K562 (cell line): ENCODE measurements around the gene ZBTB7A. TPM values are rescaled to one million over a fixed set of nuclear protein-coding genes. Genes with fewer than 3 reads are reported as not detected.

Source experiments
- ATAC-seq: fragments of 200-7000 bp; cut with Tn5 transposase; 3 replicates; pipeline ENCODE4 v1.9.1; 2020; ENCODE audit warnings: moderate library complexity
- BruUV-seq: library from RNA; stranded (reverse); fragments of 400-500 nt; replicated peaks from 2 replicates; lab custom pipeline; 2021; lab: Mats Ljungman, UMichigan
- CTCF ChIA-PET: fragments of 300-600 bp; formaldehyde crosslinking; extraction: SDS; loops from one replicate; lab custom pipeline; 2021; ENCODE audit warnings: low intra/inter-chr PET ratio; lab: Yijun Ruan, JAX
- POLR2A ChIA-PET: fragments of 300-600, 350-650 bp; sonication (Branson Sonifier 250); formaldehyde crosslinking; extraction: SDS; loops from one replicate; lab custom pipeline; 2021; ENCODE audit warnings: antibody characterized with exemption, inconsistent platforms; lab: Yijun Ruan, JAX
- DNase-seq, 4 experiments: peaks; one replicate each; pipeline versions ENCODE4 v3.0.0 to v3.0.0-alpha.2; 2011 to 2018; ENCODE audit warnings: low spot score in 3 of 4, mixed read lengths in 3 of 4; ENCODE audit errors: extremely low read depth in 1 of 4
- FAIRE-seq: peaks from 2 replicates; lab custom pipeline; 2011; peaks lifted over from hg19 to GRCh38; lab: Jason Lieb, UNC
- H2AFZ ChIP-seq: 2 replicates; pipeline ENCODE4 v1.6.0; 2011; ENCODE audit warnings: low read depth, low read length, control low read depth, inconsistent platforms
- H3K27ac ChIP-seq: fragments of 200-600 bp; 3 replicates; pipeline ENCODE4 v1.8.0; 2011; ENCODE audit warnings: low read depth, mild to moderate bottlenecking, control low read depth, inconsistent platforms, low read length, moderate library complexity, mixed read lengths; ENCODE audit errors: extremely low read depth
- H3K27me3 ChIP-seq, 2 experiments: fragments of 300-600 bp in 1 of 2; 2 replicates in 1 of 2; 3 replicates in 1 of 2; pipeline versions ENCODE4 v1.6.0 to v1.8.0; 2011; ENCODE audit warnings: inconsistent platforms in 2 of 2, low read length in 2 of 2, mild to moderate bottlenecking in 1 of 2, mixed read lengths in 1 of 2, moderate library complexity in 1 of 2; ENCODE audit not compliant: control insufficient read depth in 2 of 2, insufficient read depth in 2 of 2
- H3K36me3 ChIP-seq: fragments of 300-600 bp; 3 replicates; pipeline ENCODE4 v1.8.0; 2011; ENCODE audit warnings: mild to moderate bottlenecking, low read length, inconsistent platforms; ENCODE audit not compliant: control insufficient read depth, insufficient read depth
- H3K4me1 ChIP-seq, 2 experiments: fragments of 200-600 bp in 1 of 2; replicated peaks in 1 of 2; 2 replicates in 1 of 2; 3 replicates in 1 of 2; pipeline versions ENCODE4 v1.5.1 to v1.8.0; 2011; ENCODE audit warnings: inconsistent platforms in 2 of 2, low read length in 2 of 2, mild to moderate bottlenecking in 1 of 2, mixed read lengths in 1 of 2, moderate library complexity in 1 of 2; ENCODE audit not compliant: control insufficient read depth in 2 of 2, insufficient read depth in 2 of 2
- H3K4me2 ChIP-seq: 2 replicates; pipeline ENCODE4 v1.6.1; 2011; ENCODE audit warnings: low read length, control low read depth, inconsistent platforms, mixed read lengths; ENCODE audit not compliant: insufficient read depth
- H3K4me3 ChIP-seq: fragments of 200-600 bp; sonication (generic), shearing (Covaris generic); 2 replicates; pipeline ENCODE4 v1.5.1; 2016; ENCODE audit warnings: control low read depth, inconsistent platforms
- H3K79me2 ChIP-seq: fragments of 200-600 bp; 3 replicates; pipeline ENCODE4 v1.8.0; 2011; ENCODE audit warnings: low read length, inconsistent platforms; ENCODE audit not compliant: control insufficient read depth, insufficient read depth
- H3K9ac ChIP-seq, 2 experiments: 2 replicates each; pipeline versions ENCODE4 v1.6.0 to v1.6.1; 2011; ENCODE audit warnings: low read depth in 2 of 2, low read length in 2 of 2, control low read depth in 1 of 2, inconsistent platforms in 1 of 2, mild to moderate bottlenecking in 1 of 2, mixed read lengths in 1 of 2; ENCODE audit not compliant: insufficient read depth in 1 of 2
- H3K9me1 ChIP-seq: one replicate; pipeline ENCODE4 v1.6.0; 2011; ENCODE audit warnings: inconsistent platforms, mild to moderate bottlenecking, low read length, moderate library complexity; ENCODE audit not compliant: control insufficient read depth, insufficient read depth
- H3K9me3 ChIP-seq: replicated peaks from 2 replicates; pipeline ENCODE4 v1.5.1; 2011; ENCODE audit warnings: low read depth, low read length, inconsistent platforms; ENCODE audit not compliant: control insufficient read depth, insufficient read depth
- H4K20me1 ChIP-seq: replicated peaks from 2 replicates; pipeline ENCODE4 v1.6.1; 2011; ENCODE audit warnings: low read length, inconsistent platforms, mixed read lengths; ENCODE audit not compliant: control insufficient read depth, insufficient read depth
- HLTF ChIP-seq: fragments of 450-650 bp; IDR thresholded peaks from 2 replicates; pipeline ENCODE4 v1.6.1; 2016
- RBM22 ChIP-seq: fragments of 200-400 bp; formaldehyde crosslinking; IDR thresholded peaks from 2 replicates; pipeline ENCODE4 v1.6.1; 2018; ENCODE audit warnings: low read length, low read depth; ENCODE audit not compliant: poor library complexity, severe bottlenecking
- RCOR1 ChIP-seq, 2 experiments: IDR thresholded peaks; 2 replicates each; pipeline ENCODE4 v1.6.1; 2012; ENCODE audit warnings: low read depth in 2 of 2, low read length in 2 of 2, borderline replicate concordance in 1 of 2, improper control_type of control experiment in 1 of 2
- WGBS: fragments of 100-300 bp; shearing (Covaris generic); methylation state at CpG from one replicate; pipeline ENCODE4 v1.1.6; 2016; ENCODE audit warnings: low coverage, mixed read lengths; ENCODE audit not compliant: insufficient coverage; ENCODE audit errors: missing lambda C conversion rate; 5-methylcytosine and 5-hydroxymethylcytosine counted together
- in situ Hi-C: fragments of 300-500 bp; cut with MboI; formaldehyde crosslinking; loops from 4 replicates; pipeline ENCODE4 v1.15.0; 2018; ENCODE audit warnings: inconsistent platforms, mixed read lengths
- intact Hi-C: fragments of 100-400 bp; cut with micrococcal nuclease; formaldehyde crosslinking; loops from 2 replicates; pipeline ENCODE4 v1.14.2; 2022
- polyA plus RNA-seq, 8 experiments: library from polyadenylated mRNA; depleted of rRNA in 4 of 8; stranded (reverse) in 5 of 8; unstranded in 3 of 8; fragments of >200 nt; fragmentation: Nextera tagmentation in 2 of 8; fragmentation: Illumina TruSeq in 1 of 8; extraction: Ambion mirVana in 2 of 8; extraction: Trizol in 1 of 8; gene quantifications; 2 replicates each; pipeline versions ENCODE4 v1.2.1 to v1.2.3, GENCODE V29; 2011 to 2014; ENCODE audit warnings: inconsistent platforms in 1 of 8, missing spikeins in 1 of 8
- total RNA-seq, 7 experiments: library from RNA; depleted of rRNA in 6 of 7; stranded (reverse); fragments of >200 nt in 6 of 7; fragmentation: Illumina TruSeq in 2 of 7; extraction: Trizol in 2 of 7; gene quantifications; 2 replicates each; pipeline versions ENCODE4 v1.2.1 to v1.2.3, GENCODE V29; 2011 to 2021; ENCODE audit warnings: low replicate concordance in 1 of 7
- TF ChIP-seq, protein P1 (sequence below), 2 experiments: fragments of 200-800 bp in 1 of 2; sonication (Bioruptor generic) in 1 of 2; sonication (generic) in 1 of 2; formaldehyde crosslinking in 1 of 2; IDR thresholded peaks in 1 of 2; conservative IDR thresholded peaks in 1 of 2; 2 replicates each; pipeline versions ENCODE4 v1.5.0 to v1.6.1; 2016 to 2020; ENCODE audit warnings: missing compliant biosample characterization in 1 of 2, missing genetic modification characterization in 1 of 2, missing genetic modification reagents in 1 of 2

Gene ZBTB7A
- total and polyA plus RNA-seq, 9 of the 15 experiments (the other 6 are each of a cell fraction or from before 2014, with no cell fraction given), result 0.11 to 34.0 (median 4.6) TPM

DNA sequence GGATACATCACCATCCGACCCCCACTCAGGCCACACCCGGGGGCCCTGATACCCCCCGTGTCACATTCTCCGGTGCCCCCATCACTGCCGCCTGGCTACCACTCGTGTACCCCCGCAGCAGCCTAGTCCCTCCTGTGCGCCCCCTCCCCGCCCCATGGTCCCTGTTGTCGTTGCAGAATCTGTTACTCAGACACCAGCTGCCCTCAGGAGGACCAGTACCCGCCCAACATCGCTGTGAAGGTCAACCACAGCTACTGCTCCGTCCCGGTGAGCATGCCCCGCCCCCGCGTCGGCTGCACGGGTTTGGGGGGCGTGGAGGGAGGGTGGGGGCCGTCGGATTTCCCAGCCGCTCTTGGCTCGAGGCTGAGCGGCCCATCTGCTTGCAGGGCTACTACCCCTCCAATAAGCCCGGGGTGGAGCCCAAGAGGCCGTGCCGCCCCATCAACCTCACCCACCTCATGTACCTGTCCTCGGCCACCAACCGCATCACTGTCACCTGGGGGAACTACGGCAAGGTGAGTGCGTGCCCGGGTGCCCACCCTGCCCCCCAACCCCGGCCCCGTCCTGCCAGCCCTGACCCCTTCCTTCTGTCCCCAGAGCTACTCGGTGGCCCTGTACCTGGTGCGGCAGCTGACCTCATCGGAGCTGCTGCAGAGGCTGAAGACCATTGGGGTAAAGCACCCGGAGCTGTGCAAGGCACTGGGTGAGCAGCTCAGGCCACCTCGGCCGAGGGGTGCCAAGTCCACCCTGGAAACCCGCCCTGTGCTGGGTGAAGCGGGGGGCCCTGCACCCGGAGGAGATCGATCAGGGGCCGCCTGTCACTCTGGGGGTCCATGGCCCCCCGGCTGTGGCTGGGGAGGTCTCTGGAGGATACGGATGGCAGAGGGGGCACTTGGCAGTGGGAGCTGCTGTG is 38.1 kb downstream of the ZBTB7A start:
- intact Hi-C loops (no loop called here), in situ Hi-C loops (no loop called here)

More for the DNA sequence above, 38.1 kb downstream of the ZBTB7A start:
- no peak overlapping the region for H3K27ac ChIP-seq
- no peaks in the 10 kb centered on the region; the same call in 1 of the 2 replicates for H4K20me1 ChIP-seq
- H3K9ac ChIP-seq, result no peak overlapping the region
- no peaks in the 10 kb centered on the region for H3K9me3 ChIP-seq
- FAIRE-seq (no peak), ATAC-seq (no peak), DNase-seq (no peak)
- peaks cover 0 to 38% of the 10 kb centered on the region in 2 experiments; a peak in 2 of 5 replicates for H3K4me1 ChIP-seq
- ChIA-PET CTCF (no interaction called here), POLR2A (interaction anchor here (1.0 kb wide), 1 partner anchor 21 kb away, joined by 5 read pairs; the partner anchor contains the start of gene PIAS4)
- H2AFZ ChIP-seq, result no peak overlapping the region
- peaks cover 53% of the 10 kb centered on the region; the same call in 2 of the 3 replicates for H3K36me3 ChIP-seq
- TF ChIP-seq RCOR1 (IDR thresholded peaks at IDR 0.05; ENCODE audit: borderline replicate concordance in 1 of 2, low read depth in 2 of 2, low read length in 2 of 2) (no peak), HLTF (no peak), RBM22 (peak; percentile 21)
- TF ChIP-seq, protein P1, sequence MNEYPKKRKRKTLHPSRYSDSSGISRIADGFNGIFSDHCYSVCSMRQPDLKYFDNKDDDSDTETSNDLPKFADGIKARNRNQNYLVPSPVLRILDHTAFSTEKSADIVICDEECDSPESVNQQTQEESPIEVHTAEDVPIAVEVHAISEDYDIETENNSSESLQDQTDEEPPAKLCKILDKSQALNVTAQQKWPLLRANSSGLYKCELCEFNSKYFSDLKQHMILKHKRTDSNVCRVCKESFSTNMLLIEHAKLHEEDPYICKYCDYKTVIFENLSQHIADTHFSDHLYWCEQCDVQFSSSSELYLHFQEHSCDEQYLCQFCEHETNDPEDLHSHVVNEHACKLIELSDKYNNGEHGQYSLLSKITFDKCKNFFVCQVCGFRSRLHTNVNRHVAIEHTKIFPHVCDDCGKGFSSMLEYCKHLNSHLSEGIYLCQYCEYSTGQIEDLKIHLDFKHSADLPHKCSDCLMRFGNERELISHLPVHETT (CRISPR knock-in tag; conservative IDR thresholded peaks at IDR 0.05 in 1 of 2, IDR thresholded peaks at IDR 0.05 in 1 of 2), result no peak
- no peaks in the 10 kb centered on the region for H3K79me2 ChIP-seq
- no TSS peak for BruUV-seq
- H3K9me1 ChIP-seq, result peaks cover 3% of the 10 kb centered on the region
- no peak overlapping the region for H3K4me2 ChIP-seq
- H3K4me3 ChIP-seq, result no peak overlapping the region
- H3K27me3 ChIP-seq, result no peaks in the 10 kb centered on the region
- 91% methylated on average over 28 of the region's 48 CpGs for WGBS
